BJ (cell line): ENCODE measurements around the gene ATP10A. TPM values are rescaled to one million over a fixed set of nuclear protein-coding genes. Genes with fewer than 3 reads are reported as not detected.

Experiments
- CTCF ChIA-PET: fragments of 350-600 bp; formaldehyde crosslinking; extraction: SDS; loops from one replicate; lab custom pipeline; 2021; ENCODE audit warnings: antibody characterized with exemption, inconsistent platforms; lab: Yijun Ruan, JAX
- POLR2A ChIA-PET: fragments of 300-600 bp; sonication (Branson Sonifier 250); formaldehyde crosslinking; extraction: SDS; loops from one replicate; lab custom pipeline; 2021; ENCODE audit warnings: antibody characterized with exemption; lab: Charles Lee
- DNase-seq: peaks from one replicate; pipeline ENCODE4 v3.0.0-alpha.2; 2011; ENCODE audit warnings: low read depth
- H3K27me3 ChIP-seq: 2 replicates; pipeline ENCODE4 v1.6.0; 2011; ENCODE audit warnings: low read length; ENCODE audit not compliant: control insufficient read depth, insufficient read depth
- H3K36me3 ChIP-seq: 2 replicates; pipeline ENCODE4 v1.5.1; 2011; ENCODE audit warnings: low read length; ENCODE audit not compliant: control insufficient read depth, insufficient read depth
- H3K4me3 ChIP-seq: 2 replicates; pipeline ENCODE4 v1.5.1; 2011; ENCODE audit warnings: low read depth, mild to moderate bottlenecking, control low read depth, low read length
- polyA plus RNA-seq: library from polyadenylated mRNA; depleted of rRNA; stranded (reverse); fragments of >200 nt; gene quantifications from 2 replicates; pipeline ENCODE4 v1.2.3, GENCODE V29; 2011
- TF ChIP-seq, protein P1 (sequence below): IDR thresholded peaks from 2 replicates; pipeline ENCODE4 v1.5.1; 2011; ENCODE audit warnings: low read depth, mild to moderate bottlenecking, control low read depth, inconsistent platforms, low read length, moderate library complexity; ENCODE audit not compliant: insufficient read depth

Gene ATP10A
- polyA plus RNA-seq, 1 experiment, result 28.0 TPM

DNA sequence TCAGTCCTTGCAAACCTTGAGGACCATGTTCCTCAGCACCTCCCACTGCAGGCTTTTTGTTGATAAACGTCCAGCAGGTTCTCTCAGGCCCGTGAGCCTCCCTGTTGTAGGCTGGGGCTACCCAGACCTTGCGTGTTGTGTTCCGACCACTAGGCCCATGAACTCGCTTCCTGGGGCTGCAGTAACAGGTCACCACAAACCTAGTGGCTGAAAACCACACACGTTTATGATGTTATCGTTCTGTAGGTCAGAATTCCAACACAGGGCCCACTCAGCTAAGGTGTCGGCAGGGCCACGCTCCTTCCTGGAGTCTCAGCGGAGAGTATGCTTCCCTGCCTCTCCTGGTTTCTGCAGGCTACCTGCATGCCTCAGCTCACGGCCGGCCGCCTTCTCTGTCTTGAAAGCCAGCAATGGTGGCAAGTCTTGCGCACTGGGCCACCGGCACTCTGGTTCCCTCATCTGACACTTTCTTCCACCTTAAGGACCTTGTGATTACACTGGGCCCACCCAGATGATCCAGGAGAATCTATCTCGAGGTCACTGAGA, 60.8 kb downstream of the ATP10A start:
- ChIA-PET POLR2A (no interaction called here), CTCF (no interaction called here)
- TF ChIP-seq, protein P1, sequence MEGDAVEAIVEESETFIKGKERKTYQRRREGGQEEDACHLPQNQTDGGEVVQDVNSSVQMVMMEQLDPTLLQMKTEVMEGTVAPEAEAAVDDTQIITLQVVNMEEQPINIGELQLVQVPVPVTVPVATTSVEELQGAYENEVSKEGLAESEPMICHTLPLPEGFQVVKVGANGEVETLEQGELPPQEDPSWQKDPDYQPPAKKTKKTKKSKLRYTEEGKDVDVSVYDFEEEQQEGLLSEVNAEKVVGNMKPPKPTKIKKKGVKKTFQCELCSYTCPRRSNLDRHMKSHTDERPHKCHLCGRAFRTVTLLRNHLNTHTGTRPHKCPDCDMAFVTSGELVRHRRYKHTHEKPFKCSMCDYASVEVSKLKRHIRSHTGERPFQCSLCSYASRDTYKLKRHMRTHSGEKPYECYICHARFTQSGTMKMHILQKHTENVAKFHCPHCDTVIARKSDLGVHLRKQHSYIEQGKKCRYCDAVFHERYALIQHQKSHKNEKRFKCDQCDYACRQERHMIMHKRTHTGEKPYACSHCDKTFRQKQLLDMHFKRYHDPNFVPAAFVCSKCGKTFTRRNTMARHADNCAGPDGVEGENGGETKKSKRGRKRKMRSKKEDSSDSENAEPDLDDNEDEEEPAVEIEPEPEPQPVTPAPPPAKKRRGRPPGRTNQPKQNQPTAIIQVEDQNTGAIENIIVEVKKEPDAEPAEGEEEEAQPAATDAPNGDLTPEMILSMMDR, result no peak

DNA sequence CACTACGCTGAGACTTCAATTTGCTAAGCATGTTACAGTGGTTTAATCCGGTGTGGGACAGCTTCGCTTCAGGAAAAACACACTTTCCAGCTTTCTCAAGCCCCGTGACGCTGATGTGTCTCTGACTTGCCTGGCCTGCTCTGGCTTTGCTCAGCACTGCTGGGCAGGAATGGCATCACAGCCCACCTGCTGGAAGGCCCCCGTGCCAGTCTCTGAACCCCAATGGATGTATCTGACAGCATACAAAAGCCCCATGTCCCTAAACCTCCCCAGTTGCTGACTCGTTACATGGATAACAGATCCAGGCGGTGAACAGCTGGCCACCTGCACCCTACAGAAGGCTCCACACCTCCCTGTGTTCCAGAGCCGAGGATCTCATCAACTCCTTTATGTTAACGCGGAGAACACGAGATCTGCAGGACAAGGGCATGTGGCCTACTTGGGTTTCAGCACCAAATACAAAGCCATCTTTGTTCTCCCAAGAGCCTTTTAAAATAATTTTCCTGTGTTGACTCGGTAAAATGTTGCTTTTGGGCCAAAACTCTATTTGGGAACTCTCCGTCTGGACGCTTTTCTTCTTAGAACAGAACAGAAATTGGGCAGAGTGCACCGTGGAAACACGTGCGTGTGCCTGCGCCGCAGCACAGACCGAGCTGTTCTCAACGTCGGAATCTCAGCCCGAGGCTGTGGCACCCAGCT, 61.4 kb downstream of the ATP10A start:
- ChIA-PET CTCF (interaction anchor here (1.0 kb wide), 1 partner anchor 132 kb away, joined by 4 read pairs; no protein-coding TSS in a partner anchor), POLR2A (no interaction called here)
- Histone ChIP-seq H3K27me3 (no peaks in the 10 kb centered on the region), H3K36me3 (peaks cover 3% of the 10 kb centered on the region), H3K4me3 (no peak overlapping the region)
- no peak for DNase-seq
- TF ChIP-seq, protein P1, result no peak

More for the DNA sequence above, 60.8 kb downstream of the ATP10A start:
- DNase-seq, result no peak
- H3K36me3 ChIP-seq, result peaks cover 3% of the 10 kb centered on the region
- no peak overlapping the region for H3K4me3 ChIP-seq
- no peaks in the 10 kb centered on the region for H3K27me3 ChIP-seq

DNA sequence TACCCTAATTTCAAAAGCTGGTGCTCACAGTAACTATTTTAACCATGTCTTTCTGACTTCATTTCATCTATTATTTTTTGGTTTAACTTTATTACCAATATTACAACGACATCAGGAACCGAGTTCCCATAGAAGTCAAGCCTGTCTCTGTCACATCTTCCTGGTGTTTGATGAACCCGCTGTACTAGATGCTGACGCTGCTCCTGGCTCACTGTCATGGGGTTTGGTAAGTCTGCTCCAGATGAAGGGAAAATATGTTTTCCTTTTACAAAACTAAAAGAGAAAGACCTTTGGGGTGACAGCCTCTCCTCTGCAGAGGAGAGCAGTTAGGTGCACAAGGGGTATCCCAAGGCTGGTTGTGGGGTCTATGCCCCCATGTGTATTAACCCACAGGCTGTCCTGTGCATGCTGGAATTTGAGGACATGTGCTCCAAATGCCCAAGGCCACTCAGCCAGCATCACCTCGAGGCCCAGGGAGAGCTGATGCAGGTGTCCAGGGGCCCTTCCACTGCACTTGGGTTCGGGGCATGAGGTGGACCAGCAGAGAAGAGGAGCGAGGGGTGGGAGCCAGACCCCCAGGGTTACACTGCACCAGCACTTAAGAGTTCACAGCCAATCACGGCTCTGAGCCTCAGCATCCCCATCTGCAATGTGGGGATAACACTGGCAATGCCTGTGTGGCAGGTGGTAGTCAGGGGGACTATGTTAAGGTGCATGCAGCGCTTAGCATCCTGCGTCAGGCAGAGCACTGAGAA, 62.2 kb downstream of the ATP10A start:
- CTCF ChIA-PET, result interaction anchor here (1.0 kb wide), 1 partner anchor 133 kb away, joined by 4 read pairs; no protein-coding TSS in a partner anchor
- Histone ChIP-seq H3K36me3 (peaks cover 3% of the 10 kb centered on the region), H3K4me3 (no peak overlapping the region), H3K27me3 (no peaks in the 10 kb centered on the region)
- DNase-seq, result no peak
- POLR2A ChIA-PET, result no interaction called here
- TF ChIP-seq, protein P1, result no peak

DNA sequence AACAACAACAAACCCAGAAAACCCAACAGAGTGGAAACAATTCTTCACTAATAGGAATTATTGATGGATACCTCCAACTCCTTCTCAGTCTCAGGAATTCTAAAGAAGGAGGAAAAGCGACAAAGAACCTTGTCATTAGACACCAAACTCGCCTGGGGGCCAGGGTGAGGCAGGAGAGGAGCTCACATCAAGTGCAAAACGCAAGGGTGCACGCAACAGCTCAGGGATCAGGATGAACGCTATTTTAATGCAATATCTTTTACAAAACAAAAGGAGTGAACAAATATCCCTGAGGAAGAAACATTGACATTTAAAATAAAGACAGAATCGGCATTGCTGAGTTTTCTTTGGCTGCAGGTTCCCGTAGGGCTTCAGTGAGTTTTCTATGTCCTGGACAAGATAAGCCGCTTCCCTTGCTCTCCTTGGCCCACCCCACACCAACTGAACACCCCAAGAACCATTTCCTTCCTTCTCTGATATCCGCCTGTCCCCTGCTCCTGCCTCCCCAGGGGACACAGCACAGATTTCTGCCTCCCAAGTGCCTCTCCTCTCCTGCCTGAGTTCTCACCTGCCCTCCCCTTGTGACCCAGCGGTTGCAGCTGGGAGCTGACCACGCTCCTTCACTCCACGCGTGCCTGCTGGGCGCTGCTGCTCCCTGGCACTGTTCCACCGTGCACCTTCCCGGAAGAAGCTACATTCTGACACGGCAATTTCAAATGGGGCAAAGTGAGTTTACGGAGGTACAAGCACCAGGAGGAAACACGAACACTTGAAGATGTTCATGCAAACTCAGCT, 63.0 kb downstream of the ATP10A start:
- Histone ChIP-seq H3K27me3 (no peaks in the 10 kb centered on the region), H3K4me3 (no peak overlapping the region), H3K36me3 (peaks cover 3% of the 10 kb centered on the region)
- ChIA-PET CTCF (interaction anchor here (0.6 kb wide), 2 partner anchors 15 to 387 kb away, joined by 3 read pairs; no protein-coding TSS in a partner anchor), POLR2A (no interaction called here)
- no peak for DNase-seq
- TF ChIP-seq, protein P1, result no peak
